CD4-positive, alpha-beta T cell (primary cell): ENCODE data around the gene EDEM2. TPM values are rescaled to one million over a fixed set of nuclear protein-coding genes. Genes with fewer than 3 reads are reported as not detected.

Experiments used
- ATAC-seq: fragments of 200-7000 bp; cut with Tn5 transposase; one replicate; pipeline ENCODE4 v1.10.0; 2022; ENCODE audit warnings: mild to moderate bottlenecking; ENCODE audit not compliant: poor library complexity
- CTCF ChIA-PET: fragments of 350-600 bp; sonication (Branson Sonifier 250); formaldehyde crosslinking; loops from one replicate; lab custom pipeline; 2021; ENCODE audit warnings: antibody characterized with exemption, inconsistent platforms; lab: Charles Lee
- POLR2A ChIA-PET: fragments of 350-600 bp; sonication (Branson Sonifier 250); formaldehyde crosslinking; loops from one replicate; lab custom pipeline; 2021; ENCODE audit warnings: antibody characterized with exemption, inconsistent platforms; lab: Charles Lee
- DNase-seq, 14 experiments: peaks; one replicate each; pipeline ENCODE4 v3.0.0-alpha.2; 2013 to 2020; ENCODE audit warnings: mixed read lengths in 2 of 14
- H3K27ac ChIP-seq, 2 donors: one replicate each; pipeline versions ENCODE4 v1.5.1 to v1.7.0; 2013; ENCODE audit warnings: low read length in 2 of 2, low read depth in 1 of 2, mild to moderate bottlenecking in 1 of 2
- H3K27me3 ChIP-seq, 2 experiments: 1 replicate in 1 of 2; 2 replicates in 1 of 2; pipeline versions ENCODE4 v1.6.1 to v1.7.0; 2013; ENCODE audit warnings: low read length in 2 of 2, control low read depth in 1 of 2, mild to moderate bottlenecking in 1 of 2, moderate library complexity in 1 of 2; ENCODE audit not compliant: insufficient read depth in 2 of 2, control insufficient read depth in 1 of 2
- H3K36me3 ChIP-seq: one replicate; pipeline ENCODE4 v1.6.1; 2013; ENCODE audit warnings: low read length, control low read depth; ENCODE audit not compliant: insufficient read depth
- H3K4me1 ChIP-seq: one replicate; pipeline ENCODE4 v1.6.1; 2013; ENCODE audit warnings: low read length, control low read depth; ENCODE audit not compliant: insufficient read depth
- H3K4me3 ChIP-seq: one replicate; pipeline ENCODE4 v1.5.1; 2013; ENCODE audit warnings: mild to moderate bottlenecking, low read length, moderate library complexity
- H3K9me3 ChIP-seq, 2 experiments: 1 replicate in 1 of 2; 2 replicates in 1 of 2; pipeline versions ENCODE4 v1.6.1 to v1.7.0; 2013; ENCODE audit warnings: low read length in 2 of 2, mild to moderate bottlenecking in 2 of 2, control low read depth in 1 of 2, moderate library complexity in 1 of 2; ENCODE audit not compliant: control insufficient read depth in 1 of 2, insufficient read depth in 1 of 2
- H3K27ac Mint-ChIP-seq: one replicate; pipeline ENCODE4 v1.8.0; 2020; ENCODE audit warnings: mixed read lengths
- H3K27me3 Mint-ChIP-seq: one replicate; pipeline ENCODE4 v1.8.0; 2021; ENCODE audit warnings: mixed read lengths
- H3K36me3 Mint-ChIP-seq: one replicate; pipeline ENCODE4 v1.8.0; 2021; ENCODE audit warnings: low read depth, mixed read lengths
- H3K4me1 Mint-ChIP-seq: one replicate; pipeline ENCODE4 v1.8.0; 2021; ENCODE audit warnings: low read depth, mixed read lengths
- H3K4me3 Mint-ChIP-seq: one replicate; pipeline ENCODE4 v1.8.0; 2020; ENCODE audit warnings: mild to moderate bottlenecking, mixed read lengths
- H3K9me3 Mint-ChIP-seq: one replicate; pipeline ENCODE4 v1.8.0; 2020; ENCODE audit warnings: mixed read lengths
- intact Hi-C, 2 experiments: fragments of 100-400 bp; cut with DNase I in 1 of 2; cut with micrococcal nuclease in 1 of 2; formaldehyde crosslinking; loops; one replicate each; pipeline versions ENCODE4 v1.15.1 to v1.9.0; 2023 to 2025; cut with DNase I, micrococcal nuclease
- total RNA-seq, 174 experiments: library from RNA in 2 of 174; stranded (reverse) in 2 of 174; gene quantifications; one replicate each; pipeline ENCODE4 v1.2.3 and lab custom pipeline; 2021 to 2026
- TF ChIP-seq, protein P1 (sequence below): fragments of 200-600 bp; IDR thresholded peaks from one replicate; pipeline ENCODE4 v1.8.0; 2022; ENCODE audit warnings: antibody characterized with exemption, mild to moderate bottlenecking

Gene EDEM2
- total RNA-seq, 2 experiments from 2014 or later = 12.2 to 12.6 TPM

DNA sequence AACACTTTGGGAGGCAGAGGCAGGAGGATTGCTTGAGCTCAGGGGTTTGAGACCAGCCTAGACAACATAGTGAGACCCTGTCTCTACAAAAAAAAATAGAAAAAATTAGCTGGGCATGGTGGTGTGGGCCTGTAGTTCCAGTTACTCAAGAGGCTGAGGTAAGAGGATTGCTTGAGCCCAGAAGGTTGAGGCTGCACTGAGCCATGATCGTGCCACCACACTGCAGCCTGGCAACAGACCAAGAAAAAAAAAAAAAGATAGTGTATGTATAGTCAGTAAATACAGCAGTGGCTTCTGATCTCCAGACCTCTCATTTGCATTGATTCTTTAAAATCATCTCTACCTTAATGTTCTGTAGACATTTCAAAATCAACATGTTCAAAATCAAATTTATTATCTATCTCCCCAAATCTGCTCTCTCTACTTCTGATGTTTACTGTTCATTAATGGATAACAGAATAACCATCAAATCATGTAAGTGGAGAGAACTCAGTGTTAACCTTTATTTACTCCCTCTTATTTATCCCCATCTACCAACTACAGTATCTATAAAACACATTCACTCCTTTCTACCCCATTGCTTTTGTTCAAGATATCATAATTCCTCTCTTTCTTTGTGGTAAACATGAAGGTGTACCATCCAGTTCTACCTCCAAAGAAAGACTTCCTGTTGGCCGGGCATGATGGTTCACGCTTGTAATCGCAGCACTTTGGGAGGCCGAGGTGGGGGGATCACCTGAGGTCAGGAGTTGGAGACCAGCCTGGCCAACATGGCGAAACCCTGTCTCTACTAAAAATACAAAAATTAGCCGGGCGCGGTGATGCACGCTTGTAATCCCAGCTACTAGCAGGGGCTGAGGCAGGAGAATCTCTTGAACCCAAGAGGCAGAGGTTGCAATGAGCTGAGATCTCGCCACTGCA, 32.4 kb upstream of the EDEM2 start:
- Histone ChIP-seq H3K4me1 (no peaks in the 10 kb centered on the region), H3K27me3 (no peaks in the 10 kb centered on the region), H3K9me3 (no peaks in the 10 kb centered on the region), H3K4me3 (no peak overlapping the region), H3K36me3 (no peaks in the 10 kb centered on the region), H3K27ac (no peak overlapping the region)
- intact Hi-C loops = no loop called here
- ATAC-seq = no peak
- Mint-ChIP-seq H3K27ac (no peak overlapping the region), H3K4me3 (no peak overlapping the region), H3K36me3 (peaks cover 15% of the 10 kb centered on the region), H3K27me3 (no peaks in the 10 kb centered on the region), H3K9me3 (no peaks in the 10 kb centered on the region), H3K4me1 (no peaks in the 10 kb centered on the region)
- TF ChIP-seq, protein P1, sequence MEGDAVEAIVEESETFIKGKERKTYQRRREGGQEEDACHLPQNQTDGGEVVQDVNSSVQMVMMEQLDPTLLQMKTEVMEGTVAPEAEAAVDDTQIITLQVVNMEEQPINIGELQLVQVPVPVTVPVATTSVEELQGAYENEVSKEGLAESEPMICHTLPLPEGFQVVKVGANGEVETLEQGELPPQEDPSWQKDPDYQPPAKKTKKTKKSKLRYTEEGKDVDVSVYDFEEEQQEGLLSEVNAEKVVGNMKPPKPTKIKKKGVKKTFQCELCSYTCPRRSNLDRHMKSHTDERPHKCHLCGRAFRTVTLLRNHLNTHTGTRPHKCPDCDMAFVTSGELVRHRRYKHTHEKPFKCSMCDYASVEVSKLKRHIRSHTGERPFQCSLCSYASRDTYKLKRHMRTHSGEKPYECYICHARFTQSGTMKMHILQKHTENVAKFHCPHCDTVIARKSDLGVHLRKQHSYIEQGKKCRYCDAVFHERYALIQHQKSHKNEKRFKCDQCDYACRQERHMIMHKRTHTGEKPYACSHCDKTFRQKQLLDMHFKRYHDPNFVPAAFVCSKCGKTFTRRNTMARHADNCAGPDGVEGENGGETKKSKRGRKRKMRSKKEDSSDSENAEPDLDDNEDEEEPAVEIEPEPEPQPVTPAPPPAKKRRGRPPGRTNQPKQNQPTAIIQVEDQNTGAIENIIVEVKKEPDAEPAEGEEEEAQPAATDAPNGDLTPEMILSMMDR = no peak
- ChIA-PET CTCF (no interaction called here), POLR2A (no interaction called here)
- DNase-seq = no peak

DNA sequence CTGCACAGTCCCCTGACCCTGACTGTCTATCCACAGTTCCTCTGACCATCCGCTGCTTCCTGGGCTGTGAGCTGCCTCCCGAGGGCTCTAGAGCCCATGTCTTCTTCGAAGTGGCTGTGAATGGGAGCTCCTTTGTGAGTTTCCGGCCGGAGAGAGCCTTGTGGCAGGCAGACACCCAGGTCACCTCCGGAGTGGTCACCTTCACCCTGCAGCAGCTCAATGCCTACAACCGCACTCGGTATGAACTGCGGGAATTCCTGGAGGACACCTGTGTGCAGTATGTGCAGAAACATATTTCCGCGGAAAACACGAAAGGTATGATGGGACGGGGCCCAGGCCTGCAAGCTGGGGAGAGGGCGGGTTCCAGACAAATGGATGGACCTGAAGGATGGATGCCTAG, 29.0 kb upstream of the EDEM2 start:
- H3K27me3 Mint-ChIP-seq = no peaks in the 10 kb centered on the region
- intact Hi-C loops = no loop called here

DNA sequence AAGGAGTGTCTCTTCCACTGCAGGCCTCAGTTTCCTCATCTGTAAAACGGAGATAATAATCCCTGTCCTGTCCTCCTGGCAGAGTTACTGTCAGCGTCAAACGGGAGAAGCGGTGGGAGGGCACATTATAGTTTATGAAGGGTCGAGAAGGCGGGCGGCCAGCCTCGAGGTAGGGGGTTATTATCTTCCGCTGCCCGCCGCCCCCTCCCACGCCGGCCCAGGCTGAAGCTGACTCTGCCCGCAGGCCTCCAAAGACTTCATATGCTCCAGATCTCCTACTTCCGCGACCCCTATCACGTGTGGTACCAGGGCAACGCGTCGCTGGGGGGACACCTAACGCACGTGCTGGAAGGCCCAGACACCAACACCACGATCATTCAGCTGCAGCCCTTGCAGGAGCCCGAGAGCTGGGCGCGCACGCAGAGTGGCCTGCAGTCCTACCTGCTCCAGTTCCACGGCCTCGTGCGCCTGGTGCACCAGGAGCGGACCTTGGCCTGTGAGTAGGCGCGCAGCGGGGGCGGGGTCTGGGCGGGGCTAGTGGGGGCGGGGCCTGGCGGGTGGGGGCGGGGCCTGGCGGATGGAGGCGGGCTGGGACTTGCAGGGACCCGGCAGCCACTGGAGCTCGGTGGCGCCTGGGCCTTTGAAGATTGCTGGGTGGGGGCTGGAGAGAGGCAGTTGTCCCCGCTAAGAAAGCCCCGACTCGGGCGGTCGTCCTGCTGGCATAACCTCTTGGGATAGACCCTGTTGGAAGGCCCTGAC, 27.5 kb upstream of the EDEM2 start:
- H3K4me1 Mint-ChIP-seq = peaks cover 17% of the 10 kb centered on the region
- H3K9me3 Mint-ChIP-seq = no peaks in the 10 kb centered on the region
- Histone ChIP-seq H3K27ac (no peak overlapping the region), H3K4me1 (peaks cover 12% of the 10 kb centered on the region), H3K9me3 (no peaks in the 10 kb centered on the region), H3K36me3 (no peaks in the 10 kb centered on the region), H3K4me3 (no peak overlapping the region), H3K27me3 (no peaks in the 10 kb centered on the region)
- POLR2A ChIA-PET = no interaction called here
- TF ChIP-seq, protein P1 = no peak
- peaks cover 7% of the 10 kb centered on the region for H3K36me3 Mint-ChIP-seq
- intact Hi-C loops = no loop called here
- CTCF ChIA-PET = no interaction called here
- ATAC-seq (no peak), DNase-seq (peak in 1 of 14 experiments; percentile 16)
- no peak overlapping the region for H3K27ac Mint-ChIP-seq
- no peak overlapping the region for H3K4me3 Mint-ChIP-seq
- H3K27me3 Mint-ChIP-seq = no peaks in the 10 kb centered on the region

More for the DNA sequence above, 29.0 kb upstream of the EDEM2 start:
- Histone ChIP-seq H3K36me3 (no peaks in the 10 kb centered on the region), H3K27me3 (no peaks in the 10 kb centered on the region), H3K9me3 (no peaks in the 10 kb centered on the region), H3K4me1 (peaks cover 12% of the 10 kb centered on the region), H3K4me3 (no peak overlapping the region), H3K27ac (no peak overlapping the region)
- H3K4me3 Mint-ChIP-seq = no peak overlapping the region
- TF ChIP-seq, protein P1 = no peak
- H3K36me3 Mint-ChIP-seq = peaks cover 10% of the 10 kb centered on the region
- ATAC-seq = no peak
- peak in 1 of 14 experiments; percentile 6 for DNase-seq
- ChIA-PET POLR2A (no interaction called here), CTCF (no interaction called here)
- H3K9me3 Mint-ChIP-seq = no peaks in the 10 kb centered on the region
- H3K4me1 Mint-ChIP-seq = peaks cover 16% of the 10 kb centered on the region
- H3K27ac Mint-ChIP-seq = no peak overlapping the region
